ENCODE data around the gene OR1L8. TPM values are rescaled to one million over a fixed set of nuclear protein-coding genes. Genes with fewer than 3 reads are reported as not detected.

The OR1L8 gene
- total and polyA plus RNA-seq, 2 experiments from 2014 or later, result not detected

DNA sequence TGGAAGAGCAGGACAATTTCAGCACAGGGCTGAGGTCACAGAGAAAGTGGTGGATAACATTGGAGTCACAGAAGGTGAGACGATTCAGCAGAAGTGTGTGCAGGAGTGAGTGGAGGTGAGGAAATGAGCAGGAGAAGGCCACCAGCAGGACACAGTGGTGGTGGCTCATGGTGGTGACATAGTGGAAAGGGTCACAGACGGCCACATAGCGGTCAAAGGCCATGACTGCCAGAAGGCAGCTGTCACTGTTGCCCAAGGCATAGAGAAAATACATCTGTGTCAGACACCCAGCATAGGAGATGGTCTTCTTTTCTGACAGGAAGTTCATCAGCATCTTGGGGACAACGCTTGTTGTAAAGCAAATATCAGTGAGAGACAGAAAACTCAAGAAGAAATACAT, 15.3 kb downstream of the OR1L8 start:
- peaks cover 84% of the 10 kb centered on the region for H3K9me3 Mint-ChIP-seq

More for the DNA sequence above, 15.3 kb downstream of the OR1L8 start:
- TF ChIP-seq POLR2AphosphoS5 (IDR thresholded peaks at IDR 0.05; ENCODE audit: low read depth) (no peak), CREB1 (CRISPR knock-in tag; IDR thresholded peaks at IDR 0.05; ENCODE audit: low read depth) (no peak), JUNB (IDR thresholded peaks at IDR 0.05; ENCODE audit: unreplicated experiment) (no peak), NANOG (IDR thresholded peaks at IDR 0.05; ENCODE audit: borderline replicate concordance) (no peak), EZH2phosphoT487 (IDR thresholded peaks at IDR 0.05; ENCODE audit: unreplicated experiment) (no peak), ZNF331 (CRISPR knock-in tag; IDR thresholded peaks at IDR 0.05; ENCODE audit: low read depth) (no peak), ETS1 (IDR thresholded peaks at IDR 0.05) (no peak), EZH2 (IDR thresholded peaks at IDR 0.05; ENCODE audit: low read depth, unreplicated experiment) (no peak), ZNF462 (CRISPR knock-in tag; IDR thresholded peaks at IDR 0.05) (no peak), ZNF114 (CRISPR knock-in tag; IDR thresholded peaks at IDR 0.05) (no peak), STAT1 (IDR thresholded peaks at IDR 0.05; ENCODE audit: unreplicated experiment) (no peak)
- TF ChIP-seq, protein P1, sequence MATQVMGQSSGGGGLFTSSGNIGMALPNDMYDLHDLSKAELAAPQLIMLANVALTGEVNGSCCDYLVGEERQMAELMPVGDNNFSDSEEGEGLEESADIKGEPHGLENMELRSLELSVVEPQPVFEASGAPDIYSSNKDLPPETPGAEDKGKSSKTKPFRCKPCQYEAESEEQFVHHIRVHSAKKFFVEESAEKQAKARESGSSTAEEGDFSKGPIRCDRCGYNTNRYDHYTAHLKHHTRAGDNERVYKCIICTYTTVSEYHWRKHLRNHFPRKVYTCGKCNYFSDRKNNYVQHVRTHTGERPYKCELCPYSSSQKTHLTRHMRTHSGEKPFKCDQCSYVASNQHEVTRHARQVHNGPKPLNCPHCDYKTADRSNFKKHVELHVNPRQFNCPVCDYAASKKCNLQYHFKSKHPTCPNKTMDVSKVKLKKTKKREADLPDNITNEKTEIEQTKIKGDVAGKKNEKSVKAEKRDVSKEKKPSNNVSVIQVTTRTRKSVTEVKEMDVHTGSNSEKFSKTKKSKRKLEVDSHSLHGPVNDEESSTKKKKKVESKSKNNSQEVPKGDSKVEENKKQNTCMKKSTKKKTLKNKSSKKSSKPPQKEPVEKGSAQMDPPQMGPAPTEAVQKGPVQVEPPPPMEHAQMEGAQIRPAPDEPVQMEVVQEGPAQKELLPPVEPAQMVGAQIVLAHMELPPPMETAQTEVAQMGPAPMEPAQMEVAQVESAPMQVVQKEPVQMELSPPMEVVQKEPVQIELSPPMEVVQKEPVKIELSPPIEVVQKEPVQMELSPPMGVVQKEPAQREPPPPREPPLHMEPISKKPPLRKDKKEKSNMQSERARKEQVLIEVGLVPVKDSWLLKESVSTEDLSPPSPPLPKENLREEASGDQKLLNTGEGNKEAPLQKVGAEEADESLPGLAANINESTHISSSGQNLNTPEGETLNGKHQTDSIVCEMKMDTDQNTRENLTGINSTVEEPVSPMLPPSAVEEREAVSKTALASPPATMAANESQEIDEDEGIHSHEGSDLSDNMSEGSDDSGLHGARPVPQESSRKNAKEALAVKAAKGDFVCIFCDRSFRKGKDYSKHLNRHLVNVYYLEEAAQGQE (IDR thresholded peaks at IDR 0.05; ENCODE audit: unreplicated experiment), result no peak
- TF ChIP-seq, protein P2, sequence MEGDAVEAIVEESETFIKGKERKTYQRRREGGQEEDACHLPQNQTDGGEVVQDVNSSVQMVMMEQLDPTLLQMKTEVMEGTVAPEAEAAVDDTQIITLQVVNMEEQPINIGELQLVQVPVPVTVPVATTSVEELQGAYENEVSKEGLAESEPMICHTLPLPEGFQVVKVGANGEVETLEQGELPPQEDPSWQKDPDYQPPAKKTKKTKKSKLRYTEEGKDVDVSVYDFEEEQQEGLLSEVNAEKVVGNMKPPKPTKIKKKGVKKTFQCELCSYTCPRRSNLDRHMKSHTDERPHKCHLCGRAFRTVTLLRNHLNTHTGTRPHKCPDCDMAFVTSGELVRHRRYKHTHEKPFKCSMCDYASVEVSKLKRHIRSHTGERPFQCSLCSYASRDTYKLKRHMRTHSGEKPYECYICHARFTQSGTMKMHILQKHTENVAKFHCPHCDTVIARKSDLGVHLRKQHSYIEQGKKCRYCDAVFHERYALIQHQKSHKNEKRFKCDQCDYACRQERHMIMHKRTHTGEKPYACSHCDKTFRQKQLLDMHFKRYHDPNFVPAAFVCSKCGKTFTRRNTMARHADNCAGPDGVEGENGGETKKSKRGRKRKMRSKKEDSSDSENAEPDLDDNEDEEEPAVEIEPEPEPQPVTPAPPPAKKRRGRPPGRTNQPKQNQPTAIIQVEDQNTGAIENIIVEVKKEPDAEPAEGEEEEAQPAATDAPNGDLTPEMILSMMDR (conservative IDR thresholded peaks at IDR 0.05; ENCODE audit: low read depth in 2 of 2), result no peak
- H3K79me2 ChIP-seq (replicated peaks; ENCODE audit: insufficient read depth), result no peaks in the 10 kb centered on the region
- no peaks in the 10 kb centered on the region for H3K9me2 ChIP-seq (ENCODE audit: insufficient read depth)
- ATAC-seq (no peak), DNase-seq (ENCODE audit: low spot score) (no peak)
- H3K4me3 ChIP-seq, result no peak overlapping the region
- no peaks in the 10 kb centered on the region for H3K27me3 Mint-ChIP-seq (ENCODE audit: insufficient read depth, low read depth, poor library complexity)
- no peak overlapping the region for H2AFZ ChIP-seq
- H3K27ac ChIP-seq (ENCODE audit: low read depth), result no peak overlapping the region
- no peaks in the 10 kb centered on the region for H3F3A ChIP-seq (replicated peaks; ENCODE audit: low read depth)
- H4K20me1 ChIP-seq (replicated peaks; ENCODE audit: insufficient read depth), result no peaks in the 10 kb centered on the region
- no peak overlapping the region for H3K4me2 ChIP-seq
- no peaks in the 10 kb centered on the region for H3K27me3 ChIP-seq (ENCODE audit: insufficient read depth)
- peaks cover 17% of the 10 kb centered on the region for H3K36me3 Mint-ChIP-seq (ENCODE audit: low read depth)
- H3K4me1 ChIP-seq (ENCODE audit: insufficient read depth), result no peaks in the 10 kb centered on the region
- no peak overlapping the region for H3K27ac Mint-ChIP-seq
- H3K4me1 Mint-ChIP-seq, result no peaks in the 10 kb centered on the region
- no peaks in the 10 kb centered on the region for H3K36me3 ChIP-seq (ENCODE audit: insufficient read depth)
- no peak overlapping the region for H3K4me3 Mint-ChIP-seq
